ENCODE data around the gene LRRC56.

LRRC56 gene

GRCh38 chr11:512761-513595, 24.3 kb upstream of the LRRC56 start:
- no peak for TF ChIP-seq POLR2AphosphoS5 (IDR thresholded peaks at IDR 0.05; ENCODE audit: low read depth, low read length)
- no peak for TF ChIP-seq FOXP2 (optimal IDR thresholded peaks at IDR 0.05; ENCODE audit: borderline replicate concordance, extremely low read depth, extremely low read length, insufficient read depth)
- no peak for TF ChIP-seq TAF1 (IDR thresholded peaks at IDR 0.05; ENCODE audit: borderline replicate concordance, insufficient read depth, low read length)
- no peak for TF ChIP-seq SIN3A (IDR thresholded peaks at IDR 0.05; ENCODE audit: borderline replicate concordance, insufficient read depth, low read length)
- no peak for TF ChIP-seq REST (IDR thresholded peaks at IDR 0.05; ENCODE audit: insufficient read depth in 1 of 2, low read depth in 2 of 2, low read length in 2 of 2)

GRCh38 chr11:514606-515005, 22.7 kb upstream of the LRRC56 start:
- TF ChIP-seq TAF1 (IDR thresholded peaks at IDR 0.05; ENCODE audit: borderline replicate concordance, insufficient read depth, low read length) (no peak), REST (IDR thresholded peaks at IDR 0.05; ENCODE audit: insufficient read depth in 1 of 2, low read depth in 2 of 2, low read length in 2 of 2) (no peak), FOXP2 (optimal IDR thresholded peaks at IDR 0.05; ENCODE audit: borderline replicate concordance, extremely low read depth, extremely low read length, insufficient read depth) (no peak), SIN3A (IDR thresholded peaks at IDR 0.05; ENCODE audit: borderline replicate concordance, insufficient read depth, low read length) (no peak), POLR2AphosphoS5 (IDR thresholded peaks at IDR 0.05; ENCODE audit: low read depth, low read length) (no peak)

GRCh38 chr11:515131-515530, 22.2 kb upstream of the LRRC56 start:
- TF ChIP-seq SIN3A (IDR thresholded peaks at IDR 0.05; ENCODE audit: borderline replicate concordance, insufficient read depth, low read length) (no peak), REST (IDR thresholded peaks at IDR 0.05; ENCODE audit: insufficient read depth in 1 of 2, low read depth in 2 of 2, low read length in 2 of 2) (no peak), TAF1 (IDR thresholded peaks at IDR 0.05; ENCODE audit: borderline replicate concordance, insufficient read depth, low read length) (no peak), POLR2AphosphoS5 (IDR thresholded peaks at IDR 0.05; ENCODE audit: low read depth, low read length) (no peak), FOXP2 (optimal IDR thresholded peaks at IDR 0.05; ENCODE audit: borderline replicate concordance, extremely low read depth, extremely low read length, insufficient read depth) (no peak)

GRCh38 chr11:516400-516799, 20.9 kb upstream of the LRRC56 start:
- TF ChIP-seq FOXP2 (optimal IDR thresholded peaks at IDR 0.05; ENCODE audit: borderline replicate concordance, extremely low read depth, extremely low read length, insufficient read depth) (no peak), REST (IDR thresholded peaks at IDR 0.05; ENCODE audit: insufficient read depth in 1 of 2, low read depth in 2 of 2, low read length in 2 of 2) (no peak), POLR2AphosphoS5 (IDR thresholded peaks at IDR 0.05; ENCODE audit: low read depth, low read length) (no peak), SIN3A (IDR thresholded peaks at IDR 0.05; ENCODE audit: borderline replicate concordance, insufficient read depth, low read length) (no peak), TAF1 (IDR thresholded peaks at IDR 0.05; ENCODE audit: borderline replicate concordance, insufficient read depth, low read length) (no peak)
